GM12878 (cell line): ENCODE results near the gene ARPC5L. TPM values are rescaled to one million over a fixed set of nuclear protein-coding genes. Genes with fewer than 3 reads are reported as not detected.

Source experiments
- ATAC-seq: fragments of 200-7000 bp; cut with Tn5 transposase; 3 replicates; pipeline ENCODE4 v1.9.1; 2020; ENCODE audit warnings: mild to moderate bottlenecking, moderate library complexity
- BruUV-seq: library from RNA; stranded (reverse); fragments of 400-500 nt; replicated peaks from 2 replicates; lab custom pipeline; 2021; lab: Mats Ljungman, UMichigan
- CTCF ChIA-PET: fragments of 300-600 bp; sonication (Branson Sonifier 250); formaldehyde crosslinking; extraction: SDS; loops from one replicate; lab custom pipeline; 2021; ENCODE audit warnings: inconsistent platforms; lab: Yijun Ruan, JAX
- POLR2A ChIA-PET: fragments of 350-600 bp; formaldehyde crosslinking; extraction: SDS; loops from one replicate; lab custom pipeline; 2021; ENCODE audit warnings: inconsistent platforms; lab: Charles Lee
- RAD21 ChIA-PET: fragments of 300-600 bp; sonication (Branson Sonifier 250); formaldehyde crosslinking; loops from one replicate; lab custom pipeline; 2023; ENCODE audit warnings: antibody characterized with exemption; ENCODE audit not compliant: unreplicated experiment; lab: Charles Lee
- SMC1A ChIA-PET: fragments of 300-600 bp; sonication (Branson Sonifier 250); formaldehyde crosslinking; loops from one replicate; lab custom pipeline; 2023; ENCODE audit not compliant: unreplicated experiment, uncharacterized antibody; lab: Charles Lee
- DNase-seq: peaks from one replicate; pipeline ENCODE4 v3.0.0-alpha.2; 2011; ENCODE audit warnings: low read depth, low spot score
- FAIRE-seq: peaks from 3 replicates; lab custom pipeline; 2011; peaks lifted over from hg19 to GRCh38; lab: Jason Lieb, UNC
- H2AFZ ChIP-seq: 2 replicates; pipeline ENCODE4 v1.6.0; 2011; ENCODE audit warnings: low read depth, low read length, control low read depth; ENCODE audit not compliant: control insufficient read depth
- H3K27ac ChIP-seq: 2 replicates; pipeline ENCODE4 v1.5.1; 2011; ENCODE audit warnings: control low read depth; ENCODE audit not compliant: control insufficient read depth, insufficient read depth
- H3K27me3 ChIP-seq, 2 experiments: replicated peaks in 1 of 2; 2 replicates each; pipeline versions ENCODE4 v1.6.0 to v1.6.1; 2011; ENCODE audit warnings: low read length in 1 of 2; ENCODE audit not compliant: control insufficient read depth in 2 of 2, insufficient read depth in 2 of 2
- H3K36me3 ChIP-seq, 2 experiments: 2 replicates each; pipeline ENCODE4 v1.5.1; 2011; ENCODE audit warnings: low read length in 1 of 2; ENCODE audit not compliant: control insufficient read depth in 2 of 2, insufficient read depth in 2 of 2
- H3K4me1 ChIP-seq: 2 replicates; pipeline ENCODE4 v1.6.1; 2011; ENCODE audit warnings: mild to moderate bottlenecking, low read length, moderate library complexity, mixed read lengths; ENCODE audit not compliant: control insufficient read depth, insufficient read depth
- H3K4me2 ChIP-seq: 2 replicates; pipeline ENCODE4 v1.6.0; 2011; ENCODE audit warnings: control low read depth; ENCODE audit not compliant: control insufficient read depth, insufficient read depth
- H3K4me3 ChIP-seq: fragments of 200-600 bp; sonication (generic); 2 replicates; pipeline ENCODE4 v1.5.1; 2016
- H3K79me2 ChIP-seq: 2 replicates; pipeline ENCODE4 v1.6.0; 2011; ENCODE audit warnings: low read length; ENCODE audit not compliant: control insufficient read depth, insufficient read depth
- H3K9ac ChIP-seq: 2 replicates; pipeline ENCODE4 v1.8.0; 2011; ENCODE audit warnings: low read length, control low read depth, mixed read lengths; ENCODE audit not compliant: control insufficient read depth, insufficient read depth
- H3K9me3 ChIP-seq: replicated peaks from 3 replicates; pipeline ENCODE4 v1.5.1; 2011; ENCODE audit warnings: mild to moderate bottlenecking, low read length; ENCODE audit not compliant: control insufficient read depth, insufficient read depth
- H4K20me1 ChIP-seq: 2 replicates; pipeline ENCODE4 v1.6.0; 2011; ENCODE audit not compliant: control insufficient read depth, insufficient read depth
- CTCF ChIP-seq, 3 experiments: IDR thresholded peaks in 2 of 3; conservative IDR thresholded peaks in 1 of 3; 2 replicates each; pipeline ENCODE4 v1.5.1; 2011; ENCODE audit warnings: low read depth in 3 of 3, low read length in 3 of 3, mild to moderate bottlenecking in 3 of 3, control low read depth in 2 of 3, moderate library complexity in 2 of 3, inconsistent platforms in 1 of 3, mixed read lengths in 1 of 3; ENCODE audit not compliant: control insufficient read depth in 2 of 3, insufficient read depth in 1 of 3; ENCODE audit errors: extremely low read depth in 1 of 3
- E2F8 ChIP-seq: fragments of 450-650 bp; IDR thresholded peaks from 2 replicates; pipeline ENCODE4 v1.6.1; 2018; ENCODE audit warnings: mild to moderate bottlenecking, low read depth, moderate library complexity; ENCODE audit not compliant: partially characterized antibody
- IRF4 ChIP-seq: IDR thresholded peaks from 2 replicates; pipeline ENCODE4 v1.6.1; 2011; ENCODE audit warnings: low read depth, low read length
- MAX ChIP-seq: IDR thresholded peaks from 2 replicates; pipeline ENCODE4 v1.6.1; 2012; ENCODE audit warnings: low read depth, low read length, improper control_type of control experiment
- RAD21 ChIP-seq: IDR thresholded peaks from 2 replicates; pipeline ENCODE4 v1.6.1; 2011; ENCODE audit warnings: mild to moderate bottlenecking, low read depth, low read length, moderate library complexity; ENCODE audit not compliant: insufficient read depth
- STAT3 ChIP-seq: IDR thresholded peaks from 2 replicates; pipeline ENCODE4 v1.6.1; 2011; ENCODE audit warnings: low read depth, low read length, improper control_type of control experiment
- WGBS: methylation state at CpG from one replicate; pipeline ENCODE4 v1.1.6; 2016; ENCODE audit warnings: low lambda C conversion rate; ENCODE audit not compliant: insufficient replicate concordance, insufficient coverage; ENCODE audit errors: missing lambda C conversion rate; 5-methylcytosine and 5-hydroxymethylcytosine counted together
- in situ Hi-C: fragments of 300-500 bp; cut with MboI; formaldehyde crosslinking; loops from 9 replicates; pipeline ENCODE4 v1.14.3; 2018; ENCODE audit warnings: mixed read lengths
- intact Hi-C: fragments of 100-400 bp; cut with micrococcal nuclease; formaldehyde crosslinking; loops from one replicate; pipeline ENCODE4 v1.14.2; 2022; ENCODE audit not compliant: unreplicated experiment
- polyA plus RNA-seq, 11 experiments: library from polyadenylated mRNA; depleted of rRNA in 4 of 11; unstranded in 6 of 11; stranded (reverse) in 5 of 11; fragments of >200 nt; fragmentation: Nextera tagmentation in 4 of 11; fragmentation: Illumina TruSeq in 1 of 11; extraction: Ambion mirVana in 4 of 11; extraction: Trizol in 1 of 11; gene quantifications; 1 replicate in 1 of 11; 2 replicates in 10 of 11; pipeline versions ENCODE4 v1.2.1 to v1.2.3, GENCODE V29; 2011 to 2016; ENCODE audit warnings: inconsistent platforms in 2 of 11, missing spikeins in 2 of 11, low read depth in 1 of 11
- total RNA-seq, 4 experiments: library from RNA; depleted of rRNA in 3 of 4; stranded (reverse); fragments of >200 nt in 3 of 4; fragmentation: Illumina TruSeq in 1 of 4; extraction: Trizol in 1 of 4; gene quantifications; 2 replicates each; pipeline versions ENCODE4 v1.2.1 to v1.2.3, GENCODE V29; 2013 to 2021

ARPC5L gene
- total and polyA plus RNA-seq, 10 of the 15 experiments (the other 5 are each of a cell fraction or from before 2014, with no cell fraction given): 42.3 to 207 (median 104) TPM

GRCh38 chr9:124839612-124840299 is 22.2 kb upstream of the ARPC5L start:
- DNase-seq: no peak
- no peaks in the 10 kb centered on the region for H3K4me1 ChIP-seq
- no peaks in the 10 kb centered on the region for H4K20me1 ChIP-seq
- intact Hi-C loops (no loop called here), in situ Hi-C loops (no loop called here)
- ChIA-PET SMC1A (interaction anchor here (1.2 kb wide), 1 partner anchor 13 kb away, joined by 5 read pairs; the partner anchor contains the start of gene WDR38), RAD21 (interaction anchor here (0.7 to 1.8 kb wide), 3 partner anchors 11 to 66 kb away, joined by 3 to 5 read pairs (median 3); partner anchors contain the start of gene WDR38), POLR2A (interaction anchor here (0.9 kb wide), 1 partner anchor 302 kb away, joined by 6 read pairs; no protein-coding TSS in a partner anchor), CTCF (interaction anchor here (0.7 to 26.5 kb wide), 15 partner anchors 9 to 222 kb away, joined by 3 to 575 read pairs (median 4); partner anchors contain the start of genes NR6A1, OLFML2A and WDR38)
- H3K79me2 ChIP-seq: no peaks in the 10 kb centered on the region
- TF ChIP-seq MAX (no peak), IRF4 (no peak), CTCF (IDR thresholded peaks at IDR 0.05 in 2 of 3, conservative IDR thresholded peaks at IDR 0.05 in 1 of 3; ENCODE audit: control insufficient read depth in 2 of 3, extremely low read depth in 1 of 3, insufficient read depth in 1 of 3, low read depth in 3 of 3, low read length in 3 of 3) (peak in 2 of 3 experiments; percentile 35 to 51; a peak in 5 of 6 replicates), STAT3 (no peak), RAD21 (no peak), E2F8 (no peak)
- no peak overlapping the region for H3K4me2 ChIP-seq
- 57% methylated on average over 12 of the region's 12 CpGs for WGBS
- no peaks in the 10 kb centered on the region for H3K27me3 ChIP-seq
- no peaks in the 10 kb centered on the region for H3K9me3 ChIP-seq
- ATAC-seq: peak; percentile 76
- no peak overlapping the region for H2AFZ ChIP-seq
- H3K27ac ChIP-seq: no peak overlapping the region
- no TSS peak for BruUV-seq
- FAIRE-seq: peak; percentile 7
- no peak overlapping the region for H3K9ac ChIP-seq
- no peak overlapping the region for H3K4me3 ChIP-seq
- no peaks in the 10 kb centered on the region for H3K36me3 ChIP-seq
